HG03095 (cell line): ENCODE results near the gene TUFM.
"Not testable (repeated sequence)": the region's sequence is repeated elsewhere in the genome, so short reads cannot be mapped to it uniquely, and the experiment has no call there.

ENCODE experiments used
- ATAC-seq: cut with Tn5 transposase; IDR thresholded peaks from one replicate; pipeline ENCODE4 v1.9.1; 2021; ENCODE audit warnings: moderate library complexity; ENCODE audit not compliant: unreplicated experiment

Gene TUFM

GRCh38 chr16:28875134-28876018 is 29.2 kb upstream of the TUFM start:
- ATAC-seq: no peak

DNA sequence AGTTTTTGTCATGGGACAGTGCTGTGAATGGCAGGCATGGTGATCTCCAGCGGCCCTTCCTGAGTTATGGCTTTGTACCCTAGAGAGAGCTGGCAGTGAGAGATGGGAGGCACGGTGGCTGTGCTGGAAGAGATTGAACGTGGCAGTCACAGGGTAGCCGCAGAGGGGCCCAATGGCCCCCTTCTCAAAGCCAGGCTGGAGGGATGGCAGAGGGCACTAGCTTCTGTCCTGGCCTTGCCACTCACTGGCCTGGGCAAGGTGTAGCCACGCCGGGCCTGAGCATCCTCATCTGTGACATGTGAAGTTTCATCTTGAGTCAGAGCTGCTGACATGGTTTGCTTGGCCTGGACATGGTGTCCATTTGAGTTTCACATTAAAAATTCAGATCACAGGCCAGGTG is 28.3 kb upstream of the TUFM start:
- ATAC-seq: no peak

GRCh38 chr16:28873543-28874201 is 27.5 kb upstream of the TUFM start:
- no peak for ATAC-seq

GRCh38 chr16:28872952-28873351 is 26.8 kb upstream of the TUFM start:
- ATAC-seq: no peak

- ATAC-seq: no peak
Measured at GRCh38 chr16:28869201-28869600, 23.1 kb upstream of the TUFM start.

GRCh38 chr16:28867646-28868045 is 21.5 kb upstream of the TUFM start:
- not testable (repeated sequence) for ATAC-seq

DNA sequence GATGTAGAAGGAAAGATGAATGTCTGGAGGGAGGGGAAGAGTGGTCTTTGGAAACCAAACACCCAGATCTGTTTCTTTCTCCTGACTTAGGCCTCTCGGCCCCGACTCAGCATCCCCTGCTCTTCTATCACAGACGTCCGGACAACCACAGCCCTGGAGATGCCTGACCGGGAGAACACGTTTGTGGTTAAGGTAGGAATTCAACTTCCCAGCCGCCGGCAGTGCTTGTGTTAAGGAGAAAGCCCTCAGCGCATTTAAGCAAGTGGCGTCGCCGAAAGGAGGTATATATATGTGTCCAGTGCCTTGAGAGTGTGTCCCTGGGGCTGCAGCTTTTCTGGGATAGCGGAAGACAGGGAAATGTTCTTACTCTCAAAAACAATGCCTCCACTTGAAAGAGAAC is 21.1 kb upstream of the TUFM start:
- ATAC-seq: no peak

- ATAC-seq: no peak
Measured at GRCh38 chr16:28866454-28866804, 20.3 kb upstream of the TUFM start.

- ATAC-seq: no peak
Measured at GRCh38 chr16:28865722-28866453, 19.7 kb upstream of the TUFM start.

GRCh38 chr16:28865001-28865688 is 19.0 kb upstream of the TUFM start:
- no peak for ATAC-seq

DNA sequence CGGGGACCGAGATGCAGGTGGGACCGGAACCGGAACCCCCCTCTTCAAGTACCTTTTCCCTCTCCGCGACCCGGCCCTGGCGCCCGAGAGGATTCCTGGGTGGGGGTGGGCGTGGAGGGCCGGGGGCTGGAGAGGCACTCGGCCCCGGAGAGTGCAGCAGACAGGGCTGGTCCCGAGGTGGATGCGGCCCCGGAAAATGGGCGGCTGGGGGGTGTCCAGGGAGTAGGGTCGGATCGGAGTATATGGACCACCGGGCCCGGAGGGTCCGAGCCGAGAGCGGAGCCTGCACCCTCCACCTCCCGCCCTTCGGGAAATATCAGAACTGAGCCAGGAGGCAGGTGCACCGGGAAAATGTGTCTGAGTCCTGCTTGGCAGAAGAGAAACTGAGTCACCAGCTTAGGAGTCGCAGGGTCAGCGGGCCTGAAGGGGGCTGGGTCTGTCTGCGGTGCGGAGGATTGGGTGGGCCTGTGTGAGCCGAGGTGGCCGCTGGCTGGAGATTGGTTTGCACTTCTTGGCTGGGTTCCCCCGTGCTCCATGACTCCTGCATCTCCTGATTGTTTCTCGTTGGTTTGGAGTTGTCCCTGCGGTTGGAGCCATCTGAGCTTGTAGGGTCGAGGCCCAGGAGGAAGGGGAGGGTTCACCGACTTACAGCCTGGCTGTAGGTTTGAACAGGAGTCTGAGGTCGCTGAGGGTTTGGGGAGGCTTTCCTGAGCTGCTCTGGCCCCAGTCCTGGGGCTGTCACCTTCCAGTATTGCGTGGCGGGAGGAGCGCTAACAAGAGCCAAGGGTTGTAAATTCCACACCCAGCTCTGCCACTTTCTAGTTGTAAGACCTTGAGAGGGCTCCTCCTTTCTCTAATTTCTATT is 18.0 kb upstream of the TUFM start:
- ATAC-seq: peak; percentile 4

GRCh38 chr16:28859326-28859725 is 13.2 kb upstream of the TUFM start:
- ATAC-seq: no peak

DNA sequence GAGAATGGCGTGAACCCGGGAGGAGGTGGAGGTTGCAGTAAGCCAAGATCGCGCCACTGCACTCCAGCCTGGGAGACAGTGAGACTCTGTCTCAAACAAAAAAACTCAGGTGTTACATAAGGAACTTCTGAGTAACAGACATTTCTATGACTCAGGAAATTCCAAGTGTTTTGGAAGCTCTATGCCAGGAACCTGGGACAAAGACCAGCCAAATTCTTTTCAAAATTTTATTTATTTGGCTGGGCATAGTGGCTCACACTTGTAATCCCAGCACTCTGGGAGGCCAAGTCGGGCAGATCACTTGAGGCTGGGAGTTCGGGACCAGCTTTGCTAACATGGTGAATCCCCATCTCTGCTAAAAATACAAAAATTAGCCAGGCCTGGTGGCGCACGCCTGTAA is 12.3 kb upstream of the TUFM start:
- ATAC-seq: no peak

DNA sequence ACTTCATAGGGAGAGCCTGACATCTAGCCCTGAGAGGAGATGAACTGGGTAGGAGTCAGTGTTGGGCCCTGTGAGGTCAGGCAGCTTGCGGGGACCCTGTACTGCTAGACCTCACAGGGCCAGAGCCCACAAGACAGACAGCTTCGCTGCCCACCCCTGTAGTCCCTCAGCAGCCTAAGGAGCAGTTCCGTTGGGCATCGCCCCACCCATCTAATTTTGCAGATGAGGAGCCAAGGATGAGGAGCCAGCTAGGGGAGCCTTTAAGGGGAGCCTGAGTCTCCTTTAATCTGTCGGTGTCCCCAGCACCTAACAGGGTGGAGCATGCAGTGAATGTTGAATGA is 755 bp upstream of the TUFM start:
- ATAC-seq: peak; percentile 6

GRCh38 chr16:28845761-28846079 is 428 bp downstream of the TUFM start:
- ATAC-seq: no peak

- no peak for ATAC-seq
Measured at GRCh38 chr16:28845293-28845692, 855 bp downstream of the TUFM start.

- ATAC-seq: no peak
Measured at GRCh38 chr16:28844226-28844885, 1.8 kb downstream of the TUFM start.

GRCh38 chr16:28843766-28844165 is 2.4 kb downstream of the TUFM start:
- ATAC-seq: no peak

DNA sequence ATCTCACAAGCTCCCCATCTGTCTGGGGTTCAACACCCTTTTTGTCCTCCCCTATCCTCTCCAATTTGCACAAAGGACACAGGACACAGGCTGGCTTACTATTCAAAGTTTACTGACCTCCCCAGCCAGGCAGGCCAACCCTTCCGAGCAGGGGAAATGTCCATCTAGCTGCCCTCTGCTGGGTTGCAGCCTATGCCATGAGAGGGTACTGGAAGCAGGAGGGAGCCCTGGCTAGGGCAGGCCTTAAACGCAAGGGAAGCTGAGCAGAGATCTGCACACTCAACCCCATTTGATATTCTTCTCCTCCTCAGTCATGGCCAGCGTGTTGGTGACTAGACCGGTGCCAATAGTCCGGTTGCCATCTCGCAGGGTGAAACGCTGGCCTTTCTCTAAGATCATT is 3.5 kb downstream of the TUFM start:
- ATAC-seq: no peak

DNA sequence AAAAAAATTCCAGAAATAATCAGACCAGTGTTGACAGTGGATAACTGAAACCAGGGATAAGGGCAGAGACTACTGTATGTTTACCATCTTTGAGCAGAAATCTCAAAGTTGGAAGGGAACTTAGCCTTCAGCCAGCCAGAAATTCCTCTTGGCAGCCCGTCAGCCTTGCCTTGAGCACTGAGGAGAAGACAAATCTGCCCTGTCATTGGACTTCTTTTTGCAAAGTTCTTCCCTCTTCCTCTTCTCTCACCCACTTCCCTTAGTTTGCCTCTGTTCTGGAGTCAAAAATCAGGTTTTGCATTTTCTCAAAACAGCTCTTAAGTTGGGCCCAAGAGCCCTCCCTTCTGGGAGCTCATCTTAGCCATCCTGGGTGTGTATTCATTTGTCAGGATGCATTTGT is 6.2 kb downstream of the TUFM start:
- no peak for ATAC-seq
